Activated CD8-positive, alpha-beta T cell treated with anti-CD3 and anti-CD28 coated beads for 36 hours (primary cell): ENCODE measurements around the gene CSNK2A1. TPM values are rescaled to one million over a fixed set of nuclear protein-coding genes. Genes with fewer than 3 reads are reported as not detected.
A peak's percentile ranks its signal among the peaks of the same experiment; 100 is the strongest.

Experiments
- ATAC-seq: fragments of 200-7000 bp; cut with Tn5 transposase; one replicate; pipeline ENCODE4 v1.10.0; 2021; ENCODE audit warnings: mild to moderate bottlenecking, moderate library complexity
- CTCF ChIA-PET: fragments of 350-600 bp; sonication (Branson Sonifier 250); formaldehyde crosslinking; loops from one replicate; lab custom pipeline; 2021; ENCODE audit warnings: antibody characterized with exemption; lab: Charles Lee
- POLR2A ChIA-PET: fragments of 350-600 bp; sonication (Branson Sonifier 250); formaldehyde crosslinking; loops from one replicate; lab custom pipeline; 2021; ENCODE audit warnings: antibody characterized with exemption; lab: Charles Lee
- DNase-seq: peaks from one replicate; pipeline ENCODE4 v3.0.0-alpha.2; 2020
- H3K27ac Mint-ChIP-seq: one replicate; pipeline ENCODE4 v1.8.0; 2021; ENCODE audit warnings: mild to moderate bottlenecking, mixed read lengths
- H3K27me3 Mint-ChIP-seq: one replicate; pipeline ENCODE4 v1.8.0; 2021; ENCODE audit warnings: mixed read lengths
- H3K36me3 Mint-ChIP-seq: one replicate; pipeline ENCODE4 v1.8.0; 2021; ENCODE audit warnings: low read depth, mixed read lengths
- H3K4me1 Mint-ChIP-seq: one replicate; pipeline ENCODE4 v1.8.0; 2021; ENCODE audit warnings: low read depth, mixed read lengths
- H3K4me3 Mint-ChIP-seq: one replicate; pipeline ENCODE4 v1.8.0; 2021; ENCODE audit warnings: mild to moderate bottlenecking, moderate library complexity, mixed read lengths
- H3K9me3 Mint-ChIP-seq: one replicate; pipeline ENCODE4 v1.8.0; 2021; ENCODE audit warnings: mixed read lengths
- intact Hi-C: fragments of 100-400 bp; cut with micrococcal nuclease; formaldehyde crosslinking; loops from one replicate; pipeline ENCODE4 v1.10.0; 2022
- total RNA-seq, 2 experiments: library from RNA; stranded (reverse); gene quantifications; one replicate each; pipeline ENCODE4 v1.2.3, GENCODE V29; 2021
- TF ChIP-seq, protein P1 (sequence below): fragments of 200-600 bp; IDR thresholded peaks from one replicate; pipeline ENCODE4 v1.8.0; 2022; ENCODE audit warnings: antibody characterized with exemption, mild to moderate bottlenecking

Gene CSNK2A1
- total RNA-seq, 2 experiments from 2014 or later = 169 to 174 TPM

DNA sequence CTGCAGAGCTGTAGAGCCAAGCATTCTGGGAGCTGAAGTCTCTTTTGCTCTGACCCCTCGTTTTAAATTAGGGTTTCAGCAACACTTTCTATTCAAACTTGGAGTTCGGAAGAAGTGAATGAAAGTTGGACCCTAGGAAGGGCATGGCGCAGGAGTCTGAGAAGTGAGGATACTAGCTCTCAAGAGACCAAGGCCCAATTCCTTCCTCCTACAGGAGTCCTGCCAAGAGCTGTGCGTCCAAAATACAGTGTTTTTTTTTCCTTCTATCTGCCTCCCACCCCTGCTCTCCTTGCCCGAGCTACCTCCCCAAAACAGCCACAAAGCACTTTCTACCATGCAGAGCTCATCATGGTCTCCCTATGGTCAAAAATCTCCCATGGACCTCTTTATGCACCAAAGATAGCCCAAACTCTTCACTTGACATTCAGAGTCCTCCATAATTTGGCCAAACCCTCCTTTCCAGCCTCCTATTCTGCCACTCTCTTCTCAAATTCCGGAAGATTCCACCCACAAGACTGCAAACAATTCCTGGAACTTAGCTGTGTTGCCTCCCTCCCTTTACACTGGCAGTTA is 649 bp upstream of the CSNK2A1 start:
- POLR2A ChIA-PET = interaction anchor here (1.3 to 1.9 kb wide), 2 partner anchors 15 to 107 kb away, joined by 3 to 6 read pairs; no protein-coding TSS in a partner anchor
- intact Hi-C loops = no loop called here

DNA sequence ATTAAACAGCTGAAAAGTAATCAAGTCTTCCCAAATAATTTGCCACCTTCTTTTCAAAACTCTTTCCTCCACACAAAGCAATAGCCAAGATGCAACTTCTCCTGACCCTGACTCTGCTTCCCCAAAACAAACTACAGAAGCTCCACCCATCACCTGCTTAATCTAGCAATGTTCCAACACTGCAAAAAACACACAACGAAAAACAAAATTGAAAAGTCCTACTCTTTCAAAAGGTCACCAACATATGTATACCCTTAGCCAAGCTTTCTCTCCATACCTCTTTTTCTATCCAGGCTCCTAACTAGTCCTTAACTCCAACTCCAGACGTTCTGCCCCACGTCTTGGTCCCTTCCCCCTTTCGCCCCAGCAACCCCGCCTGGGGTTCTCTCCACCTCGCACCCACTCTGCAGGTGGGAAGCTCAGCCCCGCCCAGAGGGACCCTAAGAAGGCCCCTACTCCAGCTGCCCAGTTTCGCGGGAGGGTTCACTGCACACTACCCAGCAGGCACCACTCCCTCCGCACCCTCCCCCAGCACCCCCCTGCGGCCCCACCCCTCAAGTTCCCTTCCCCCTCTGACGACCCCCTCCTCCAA is 717 bp downstream of the CSNK2A1 start:
- ATAC-seq (peak; percentile 18), DNase-seq (peak; percentile 47)
- peak overlapping the region; percentile 96 for H3K27ac Mint-ChIP-seq
- peaks cover 2% of the 10 kb centered on the region for H3K9me3 Mint-ChIP-seq
- H3K27me3 Mint-ChIP-seq = peaks cover 2% of the 10 kb centered on the region
- CTCF ChIA-PET = interaction anchor here (0.7 to 6.7 kb wide), 6 partner anchors 15 to 212 kb away, joined by 3 to 31 read pairs (median 4); partner anchors contain the start of gene RBCK1
- H3K4me1 Mint-ChIP-seq = peaks cover 56% of the 10 kb centered on the region
- H3K36me3 Mint-ChIP-seq = peaks cover 49% of the 10 kb centered on the region
- peak overlapping the region; percentile 88 for H3K4me3 Mint-ChIP-seq
- TF ChIP-seq, protein P1, sequence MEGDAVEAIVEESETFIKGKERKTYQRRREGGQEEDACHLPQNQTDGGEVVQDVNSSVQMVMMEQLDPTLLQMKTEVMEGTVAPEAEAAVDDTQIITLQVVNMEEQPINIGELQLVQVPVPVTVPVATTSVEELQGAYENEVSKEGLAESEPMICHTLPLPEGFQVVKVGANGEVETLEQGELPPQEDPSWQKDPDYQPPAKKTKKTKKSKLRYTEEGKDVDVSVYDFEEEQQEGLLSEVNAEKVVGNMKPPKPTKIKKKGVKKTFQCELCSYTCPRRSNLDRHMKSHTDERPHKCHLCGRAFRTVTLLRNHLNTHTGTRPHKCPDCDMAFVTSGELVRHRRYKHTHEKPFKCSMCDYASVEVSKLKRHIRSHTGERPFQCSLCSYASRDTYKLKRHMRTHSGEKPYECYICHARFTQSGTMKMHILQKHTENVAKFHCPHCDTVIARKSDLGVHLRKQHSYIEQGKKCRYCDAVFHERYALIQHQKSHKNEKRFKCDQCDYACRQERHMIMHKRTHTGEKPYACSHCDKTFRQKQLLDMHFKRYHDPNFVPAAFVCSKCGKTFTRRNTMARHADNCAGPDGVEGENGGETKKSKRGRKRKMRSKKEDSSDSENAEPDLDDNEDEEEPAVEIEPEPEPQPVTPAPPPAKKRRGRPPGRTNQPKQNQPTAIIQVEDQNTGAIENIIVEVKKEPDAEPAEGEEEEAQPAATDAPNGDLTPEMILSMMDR = no peak
- intact Hi-C loops = no loop called here
- POLR2A ChIA-PET = interaction anchor here (0.6 to 1.9 kb wide), 11 partner anchors 10 to 1560 kb away, joined by 3 to 6 read pairs (median 3); no protein-coding TSS in a partner anchor

More for the DNA sequence above, 649 bp upstream of the CSNK2A1 start:
- H3K4me1 Mint-ChIP-seq = peaks cover 44% of the 10 kb centered on the region
- CTCF ChIA-PET = interaction anchor here (0.7 to 6.7 kb wide), 4 partner anchors 17 to 137 kb away, joined by 3 to 31 read pairs (median 4); no protein-coding TSS in a partner anchor
- peaks cover 2% of the 10 kb centered on the region for H3K27me3 Mint-ChIP-seq
- ATAC-seq (no peak), DNase-seq (no peak)
- H3K36me3 Mint-ChIP-seq = peaks cover 38% of the 10 kb centered on the region
- peak overlapping the region; percentile 88 for H3K4me3 Mint-ChIP-seq
- H3K27ac Mint-ChIP-seq = peak overlapping the region; percentile 96
- TF ChIP-seq, protein P1 = no peak
- peaks cover 2% of the 10 kb centered on the region for H3K9me3 Mint-ChIP-seq

DNA sequence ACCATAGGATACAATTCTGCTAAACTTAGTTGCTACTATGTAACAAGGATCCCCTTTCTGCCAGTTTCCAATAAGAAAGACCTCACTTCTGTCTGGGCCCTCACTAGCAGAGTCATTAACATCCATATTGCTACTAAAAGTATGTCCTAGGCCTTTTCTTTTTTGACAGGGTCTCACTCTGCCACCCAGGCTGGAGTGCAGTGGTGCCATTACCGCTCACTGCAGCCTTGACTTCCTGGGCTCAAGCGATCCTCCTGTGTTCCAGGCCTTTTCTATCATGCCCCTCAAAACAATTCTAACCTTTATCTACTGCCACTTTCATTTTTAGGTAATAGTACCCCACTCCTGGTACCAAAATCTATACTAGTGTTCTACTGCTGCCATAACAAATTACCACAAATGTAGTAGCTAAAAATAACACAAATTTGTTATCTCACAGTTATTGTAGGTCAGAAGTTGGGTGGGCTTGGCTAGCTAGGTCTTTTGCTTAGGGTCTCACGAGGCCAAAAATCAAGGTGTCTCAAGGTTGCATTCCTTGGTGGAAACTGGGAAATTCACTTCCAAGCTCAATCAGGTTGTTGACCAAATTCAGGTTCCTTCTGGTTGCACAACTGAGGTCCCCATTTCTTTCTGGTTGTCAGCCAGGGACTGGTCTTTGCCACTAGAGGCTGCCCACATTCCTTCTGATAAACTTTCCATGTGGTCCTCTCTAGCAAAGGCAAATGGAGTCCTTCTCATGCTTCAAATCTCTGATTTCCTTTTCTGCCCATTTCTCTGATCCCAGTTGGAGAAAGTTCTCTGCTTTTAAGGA is 3.0 kb downstream of the CSNK2A1 start:
- intact Hi-C loops = no loop called here
- H3K9me3 Mint-ChIP-seq = peaks cover 2% of the 10 kb centered on the region
- TF ChIP-seq, protein P1 = no peak
- peaks cover 79% of the 10 kb centered on the region for H3K4me1 Mint-ChIP-seq
- CTCF ChIA-PET = interaction anchor here (6.7 kb wide), 1 partner anchor 105 kb away, joined by 31 read pairs; no protein-coding TSS in a partner anchor
- no peaks in the 10 kb centered on the region for H3K27me3 Mint-ChIP-seq
- no peak for ATAC-seq
- H3K36me3 Mint-ChIP-seq = peaks cover 60% of the 10 kb centered on the region
- POLR2A ChIA-PET = interaction anchor here (1.3 kb wide), 1 partner anchor 9 kb away, joined by 5 read pairs; no protein-coding TSS in a partner anchor
- no peak overlapping the region for H3K27ac Mint-ChIP-seq
- H3K4me3 Mint-ChIP-seq = no peak overlapping the region
- no peak for DNase-seq

DNA sequence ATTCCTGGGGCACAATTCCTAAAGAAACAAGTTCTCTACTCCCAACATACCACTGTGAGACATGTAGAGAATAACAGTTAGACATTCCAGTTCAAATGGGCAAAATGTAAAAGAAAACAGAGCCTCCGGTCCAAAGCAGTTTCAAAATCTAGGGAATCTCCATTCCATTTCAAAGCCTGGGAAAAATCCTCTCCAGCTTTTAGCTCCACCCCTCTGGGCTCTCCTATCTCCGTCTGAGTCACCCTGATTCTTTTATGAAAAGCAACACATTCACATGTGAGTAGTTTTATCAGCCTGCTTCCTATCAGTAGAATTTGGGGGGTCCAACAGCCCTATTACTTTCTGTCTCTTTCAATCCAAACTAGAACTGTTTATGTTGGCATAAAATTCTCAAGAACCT is 3.7 kb downstream of the CSNK2A1 start:
- ATAC-seq (no peak), DNase-seq (no peak)
- CTCF ChIA-PET = interaction anchor here (6.7 kb wide), 1 partner anchor 106 kb away, joined by 31 read pairs; no protein-coding TSS in a partner anchor
- TF ChIP-seq, protein P1 = no peak
- H3K9me3 Mint-ChIP-seq = peaks cover 2% of the 10 kb centered on the region
- H3K4me1 Mint-ChIP-seq = peaks cover 82% of the 10 kb centered on the region
- intact Hi-C loops = no loop called here
- no peak overlapping the region for H3K27ac Mint-ChIP-seq
- peaks cover 62% of the 10 kb centered on the region for H3K36me3 Mint-ChIP-seq
- H3K4me3 Mint-ChIP-seq = no peak overlapping the region
- no peaks in the 10 kb centered on the region for H3K27me3 Mint-ChIP-seq
- POLR2A ChIA-PET = interaction anchor here (0.9 to 1.3 kb wide), 3 partner anchors 9 to 46 kb away, joined by 3 to 5 read pairs (median 3); no protein-coding TSS in a partner anchor
